Psoas muscle (tissue), 8 donors: ENCODE measurements around the gene CAMTA1. TPM values are rescaled to one million over a fixed set of nuclear protein-coding genes. Genes with fewer than 3 reads are reported as not detected.
A peak's percentile ranks its signal among the peaks of the same experiment; 100 is the strongest.

Source experiments
- ATAC-seq, 4 donors: fragments of 200-7000 bp; cut with Tn5 transposase; one replicate each; pipeline ENCODE4 v1.9.1; 2020; ENCODE audit warnings: moderate library complexity in 3 of 4, mild to moderate bottlenecking in 2 of 4
- DNase-seq, 2 donors: peaks; one replicate each; pipeline ENCODE4 v3.0.0-alpha.2; 2020
- H3K27ac ChIP-seq: fragments of 200-600 bp; one replicate; pipeline ENCODE4 v1.8.0; 2022
- H3K27me3 ChIP-seq, 3 donors: fragments of 200-600 bp in 1 of 3; one replicate each; pipeline versions ENCODE4 v1.6.1 to v1.8.0; 2013 to 2022; ENCODE audit warnings: low read length in 2 of 3, mild to moderate bottlenecking in 2 of 3, moderate library complexity in 1 of 3; ENCODE audit not compliant: insufficient read depth in 3 of 3
- H3K36me3 ChIP-seq, 2 donors: fragments of 200-600 bp in 1 of 2; one replicate each; pipeline versions ENCODE4 v1.6.1 to v1.8.0; 2013 to 2022; ENCODE audit warnings: low read depth in 1 of 2, mild to moderate bottlenecking in 1 of 2, moderate library complexity in 1 of 2; ENCODE audit not compliant: insufficient read depth in 1 of 2
- H3K4me1 ChIP-seq: fragments of 200-600 bp; one replicate; pipeline ENCODE4 v1.8.0; 2022
- H3K4me3 ChIP-seq: fragments of 200-600 bp; one replicate; pipeline ENCODE4 v1.8.0; 2022; ENCODE audit warnings: mild to moderate bottlenecking
- H3K9me3 ChIP-seq: fragments of 200-600 bp; one replicate; pipeline ENCODE4 v1.8.0; 2022
- CTCF ChIP-seq: fragments of 200-600 bp; IDR thresholded peaks from one replicate; pipeline ENCODE4 v1.8.0; 2022; ENCODE audit warnings: antibody characterized with exemption
- WGBS, 3 donors: extraction: QIAGEN DNeasy Blood & Tissue Kit; methylation state at CpG; one replicate each; pipeline versions ENCODE4 v1.1.6 to v1.1.7; 2013; 5-methylcytosine and 5-hydroxymethylcytosine counted together
- intact Hi-C, 2 donors: fragments of 100-400 bp; cut with DNase I; formaldehyde crosslinking; loops; one replicate each; pipeline versions ENCODE4 v1.11.0 to v1.14.2; 2022
- polyA plus RNA-seq, 3 donors: library from polyadenylated mRNA; stranded (reverse); fragments of 200-250 nt; gene quantifications; one replicate each; pipeline ENCODE4 v1.2.3, GENCODE V29; 2013
- total RNA-seq, 4 donors: library from RNA; stranded (reverse); fragmentation: NEBNext Ultra II Directional in 2 of 4; extraction: Animal tissue kit (Norgen Biotek cat#: 25700) in 2 of 4; gene quantifications; one replicate each; pipeline versions ENCODE4 v1.2.1 to v1.2.4, GENCODE V29; 2021 to 2023
- donor health status: healthy with polysubstance abuse.
- donor health status: DM: no; HTN: no; CAD: no; lungs with moderate emphysema.
- donor health status: Bipolar disorder and iron deficiency.
- donor health status: healthy.
- donor health status: DM: yes; HTN: yes; CAD: no.
- donor health status: DM: no; HTN: no; CAD: no.
- donor health status: DM: no; HTN: no; CAD: no.
- donor health status: DM: yes; HTN: yes; CAD: no.

The CAMTA1 gene
- total and polyA plus RNA-seq, 7 donors: 64.6 to 206 (median 76.5) TPM

GRCh38 chr1:7279769-7280168, 494.5 kb downstream of the CAMTA1 start:
- ATAC-seq: no peak
- TF ChIP-seq CTCF: no peak

GRCh38 chr1:7280347-7280960, 495.2 kb downstream of the CAMTA1 start:
- 70 to 81% (median 79%) methylated on average over 7 of the region's 7 CpGs for WGBS, 3 donors
- Histone ChIP-seq H3K27me3 (no peaks in the 10 kb centered on the region), H3K4me3 (no peak overlapping the region), H3K27ac (no peak overlapping the region), H3K4me1 (no peaks in the 10 kb centered on the region), H3K36me3 (no peaks in the 10 kb centered on the region), H3K9me3 (peaks cover 10% of the 10 kb centered on the region)
- no peak for TF ChIP-seq CTCF
- DNase-seq (no peak), ATAC-seq (no peak)
- intact Hi-C loops: no loop called here

More at GRCh38 chr1:7279769-7280168, 494.5 kb downstream of the CAMTA1 start:
- peaks cover 10% of the 10 kb centered on the region for H3K9me3 ChIP-seq
- no peaks in the 10 kb centered on the region for H3K4me1 ChIP-seq
- intact Hi-C loops: no loop called here
- no peaks in the 10 kb centered on the region for H3K27me3 ChIP-seq
- H3K36me3 ChIP-seq: no peaks in the 10 kb centered on the region
- H3K27ac ChIP-seq: no peak overlapping the region
- no peak overlapping the region for H3K4me3 ChIP-seq
- 38 to 69% (median 39%) methylated on average over 2 of the region's 2 CpGs for WGBS, 3 donors
- no peak for DNase-seq

- H3K9me3 ChIP-seq: peaks cover 4% of the 10 kb centered on the region
- no peaks in the 10 kb centered on the region for H3K27me3 ChIP-seq
- no peak overlapping the region for H3K4me3 ChIP-seq
- 31 to 55% (median 37%) methylated on average over 5 of the region's 5 CpGs for WGBS, 3 donors
- no peak for TF ChIP-seq CTCF
- intact Hi-C loops: no loop called here
- no peaks in the 10 kb centered on the region for H3K4me1 ChIP-seq
- peak overlapping the region; percentile 31 for H3K27ac ChIP-seq
- ATAC-seq: peak; percentile 48 to 95 (median 90)
- peak in 1 of 2 donors; percentile 67 for DNase-seq
- no peaks in the 10 kb centered on the region for H3K36me3 ChIP-seq
These were observed 496.6 kb downstream of the CAMTA1 start for GRCh38 chr1:7281821-7282220.

GRCh38 chr1:7284839-7285435, 499.7 kb downstream of the CAMTA1 start:
- intact Hi-C loops: no loop called here
- no peak for TF ChIP-seq CTCF
- Histone ChIP-seq H3K4me3 (no peak overlapping the region), H3K4me1 (no peaks in the 10 kb centered on the region), H3K27me3 (no peaks in the 10 kb centered on the region), H3K9me3 (no peaks in the 10 kb centered on the region), H3K36me3 (no peaks in the 10 kb centered on the region), H3K27ac (no peak overlapping the region)
- DNase-seq (no peak), ATAC-seq (no peak)
- 91 to 98% (median 97%) methylated on average over 10 of the region's 10 CpGs for WGBS, 3 donors
